ENCODE data around the gene ZCCHC7.

GRCh38 chr9:37239224-37239859, 119.0 kb downstream of the ZCCHC7 start:
- TF ChIP-seq CTCF (IDR thresholded peaks at IDR 0.05; ENCODE audit: insufficient read depth, low read depth, low read length), result no peak
- TF ChIP-seq EZH2 (IDR thresholded peaks at IDR 0.05; ENCODE audit: insufficient read depth, low read length), result no peak

Data from astrocyte (in vitro differentiated cells and primary cell).